Keratinocyte (primary cell): ENCODE results near the gene UCHL1.

Source experiments
- EZH2 ChIP-seq: IDR thresholded peaks from one replicate; pipeline ENCODE4 v1.6.1; 2012; ENCODE audit warnings: inconsistent platforms, mild to moderate bottlenecking, low read length, moderate library complexity
- TF ChIP-seq, protein P1 (sequence below), 3 experiments: IDR thresholded peaks in 1 of 3; conservative IDR thresholded peaks in 1 of 3; optimal IDR thresholded peaks in 1 of 3; 2 replicates in 2 of 3; 3 replicates in 1 of 3; pipeline versions ENCODE3 to v1.5.1; 2011; ENCODE audit warnings: low read length in 3 of 3, mild to moderate bottlenecking in 3 of 3, moderate library complexity in 2 of 3, control low read depth in 1 of 3, inconsistent platforms in 1 of 3; ENCODE audit not compliant: insufficient read depth in 2 of 3; ENCODE audit errors: extremely low read depth in 1 of 3

DNA sequence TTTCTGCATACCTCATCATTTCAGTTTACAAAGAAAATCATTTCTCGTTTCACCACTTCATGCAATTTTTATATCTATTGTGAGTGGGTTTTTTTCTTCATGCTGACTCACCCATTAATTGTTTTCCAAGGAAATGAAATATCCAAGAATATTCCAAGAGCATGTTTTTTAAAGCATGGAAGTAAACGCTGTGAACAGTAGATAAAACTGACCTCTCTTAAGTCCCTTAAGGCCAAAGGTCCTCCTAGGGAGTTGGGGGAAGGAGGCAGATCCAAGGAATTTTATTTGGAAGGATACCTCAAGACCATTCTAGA is 39.8 kb upstream of the UCHL1 start:
- no peak for TF ChIP-seq EZH2
- TF ChIP-seq, protein P1, sequence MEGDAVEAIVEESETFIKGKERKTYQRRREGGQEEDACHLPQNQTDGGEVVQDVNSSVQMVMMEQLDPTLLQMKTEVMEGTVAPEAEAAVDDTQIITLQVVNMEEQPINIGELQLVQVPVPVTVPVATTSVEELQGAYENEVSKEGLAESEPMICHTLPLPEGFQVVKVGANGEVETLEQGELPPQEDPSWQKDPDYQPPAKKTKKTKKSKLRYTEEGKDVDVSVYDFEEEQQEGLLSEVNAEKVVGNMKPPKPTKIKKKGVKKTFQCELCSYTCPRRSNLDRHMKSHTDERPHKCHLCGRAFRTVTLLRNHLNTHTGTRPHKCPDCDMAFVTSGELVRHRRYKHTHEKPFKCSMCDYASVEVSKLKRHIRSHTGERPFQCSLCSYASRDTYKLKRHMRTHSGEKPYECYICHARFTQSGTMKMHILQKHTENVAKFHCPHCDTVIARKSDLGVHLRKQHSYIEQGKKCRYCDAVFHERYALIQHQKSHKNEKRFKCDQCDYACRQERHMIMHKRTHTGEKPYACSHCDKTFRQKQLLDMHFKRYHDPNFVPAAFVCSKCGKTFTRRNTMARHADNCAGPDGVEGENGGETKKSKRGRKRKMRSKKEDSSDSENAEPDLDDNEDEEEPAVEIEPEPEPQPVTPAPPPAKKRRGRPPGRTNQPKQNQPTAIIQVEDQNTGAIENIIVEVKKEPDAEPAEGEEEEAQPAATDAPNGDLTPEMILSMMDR (optimal IDR thresholded peaks at IDR 0.05 in 1 of 3, IDR thresholded peaks at IDR 0.05 in 1 of 3, conservative IDR thresholded peaks at IDR 0.05 in 1 of 3; ENCODE audit: extremely low read depth in 1 of 3, insufficient read depth in 2 of 3, low read length in 3 of 3): no peak
